GM21619 (cell line): ENCODE results near the gene STXBP5.

Source experiments
- ATAC-seq: cut with Tn5 transposase; IDR thresholded peaks from one replicate; pipeline ENCODE4 v1.9.1; 2021; ENCODE audit not compliant: unreplicated experiment

The STXBP5 gene

DNA sequence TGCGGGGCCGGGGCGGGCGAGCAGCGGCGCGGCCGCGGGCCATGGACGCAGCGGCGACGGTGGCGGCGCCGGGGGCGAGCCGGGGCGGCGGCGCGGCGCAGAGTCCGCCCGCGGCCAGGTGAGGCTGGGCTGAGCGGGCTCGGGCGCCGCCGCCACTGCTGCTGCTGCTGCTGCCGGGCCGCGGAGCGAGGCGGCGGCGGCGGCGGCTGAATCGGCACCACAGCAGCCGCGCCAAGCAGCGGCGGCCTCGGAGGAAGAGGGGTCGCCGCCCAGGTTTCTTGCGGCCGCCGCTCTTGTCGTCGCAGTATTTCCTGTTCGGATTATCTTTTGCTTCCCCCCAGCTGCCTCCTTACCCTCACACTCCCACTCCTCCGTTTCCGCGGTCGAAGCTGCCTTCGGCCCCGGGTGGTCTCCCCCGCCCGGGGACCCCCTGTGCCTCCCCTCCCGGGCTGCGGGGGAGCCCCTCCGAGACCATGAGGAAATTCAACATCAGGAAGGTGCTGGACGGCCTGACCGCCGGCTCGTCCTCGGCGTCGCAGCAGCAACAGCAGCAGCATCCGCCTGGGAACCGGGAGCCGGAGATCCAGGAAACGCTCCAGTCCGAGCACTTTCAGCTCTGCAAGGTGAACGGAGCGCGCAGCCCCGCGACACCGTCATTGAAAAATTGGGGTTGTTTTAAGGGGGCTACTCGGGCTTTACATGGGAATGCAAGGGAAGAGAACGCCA is at the start of gene STXBP5:
Gene STXBP5 (plus strand): TSS at position 358 of the 726 bp plus-strand sequence. CDS start 116 bp downstream, at position 474.
- peak; percentile 23 for ATAC-seq

DNA sequence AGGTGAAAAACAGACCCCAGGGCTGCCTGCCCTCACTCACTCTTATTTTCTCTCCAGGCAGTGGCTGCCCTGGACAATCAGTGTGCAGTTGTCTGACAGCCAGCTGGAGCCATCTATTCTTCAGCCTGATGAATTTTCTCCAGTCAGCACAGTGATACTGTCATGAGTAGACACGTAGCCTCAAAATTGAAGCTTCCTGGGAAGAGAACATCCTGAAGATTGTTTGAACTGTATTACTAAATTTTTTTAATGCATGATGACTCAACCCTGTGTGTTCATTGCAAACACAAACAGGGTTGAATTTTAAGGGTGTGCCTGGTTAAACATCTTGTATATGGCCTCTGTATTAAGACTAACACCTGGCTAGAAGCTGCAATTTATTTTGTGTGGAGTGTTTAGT is 49.8 kb upstream of the STXBP5 start:
- no peak for ATAC-seq

DNA sequence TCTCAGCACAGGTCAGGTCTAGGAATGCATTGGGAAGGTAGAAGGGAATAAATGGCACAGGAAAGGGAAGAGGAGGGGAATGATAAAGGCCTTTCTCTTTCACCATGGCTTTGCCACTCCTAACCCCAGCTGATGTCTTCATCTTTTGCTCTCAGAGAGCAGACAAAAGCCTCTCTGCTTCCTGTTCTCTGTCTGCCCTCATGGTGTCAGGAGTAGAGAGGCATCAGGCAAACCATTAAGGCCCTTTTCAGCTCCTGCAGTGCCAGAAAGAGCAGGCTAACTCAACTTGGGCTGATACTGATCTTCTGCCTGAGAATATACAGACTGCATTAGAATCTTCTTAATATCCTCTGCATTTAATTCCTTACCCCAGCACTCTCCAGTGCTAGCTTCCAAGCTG is 48.0 kb upstream of the STXBP5 start:
- no peak for ATAC-seq

DNA sequence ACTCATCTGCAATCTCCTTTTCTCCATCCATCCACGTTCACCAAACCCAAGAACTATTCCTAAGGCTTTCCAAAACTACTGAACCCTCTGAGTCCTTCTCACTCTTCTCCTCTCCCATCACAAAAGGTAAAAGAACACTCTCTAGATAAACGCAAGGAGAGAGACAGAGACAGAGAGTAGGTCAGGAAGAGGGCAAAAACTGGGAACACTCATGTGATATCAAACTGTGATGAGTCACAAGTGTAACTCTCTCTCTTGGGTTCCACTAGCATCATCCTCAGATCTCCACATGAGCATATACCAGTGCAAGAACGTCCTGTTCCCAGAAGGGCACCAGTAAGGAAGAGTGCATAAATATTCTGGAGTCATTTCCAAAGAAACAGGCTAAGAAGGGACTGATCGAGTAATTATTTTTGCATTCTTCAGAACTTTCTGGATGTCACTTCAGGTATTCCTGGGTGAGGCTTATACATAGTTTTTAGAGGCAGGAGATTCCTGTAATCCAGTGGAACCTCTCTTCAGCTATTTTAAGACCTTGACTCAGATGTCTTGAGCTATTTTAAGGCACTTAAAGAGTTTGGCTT is 47.3 kb upstream of the STXBP5 start:
- ATAC-seq: no peak

DNA sequence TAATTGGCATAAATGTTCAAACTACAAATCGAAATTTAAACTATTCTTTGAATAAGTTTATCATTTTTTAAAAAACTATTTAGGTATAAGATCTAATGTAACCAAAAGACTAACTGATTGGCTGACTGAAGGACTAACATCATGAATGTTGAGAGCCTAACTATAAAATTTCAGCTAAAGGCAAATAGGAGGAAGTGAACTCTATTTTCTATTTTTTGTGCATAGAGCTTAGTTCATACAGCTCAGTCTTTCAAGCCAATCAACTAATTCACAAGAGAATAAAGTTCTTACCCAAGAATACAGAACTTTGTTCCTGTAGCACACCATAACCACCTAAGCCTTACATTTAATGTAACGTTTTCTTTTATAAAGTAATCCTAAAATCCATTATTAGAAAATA is 46.3 kb upstream of the STXBP5 start:
- ATAC-seq: no peak

DNA sequence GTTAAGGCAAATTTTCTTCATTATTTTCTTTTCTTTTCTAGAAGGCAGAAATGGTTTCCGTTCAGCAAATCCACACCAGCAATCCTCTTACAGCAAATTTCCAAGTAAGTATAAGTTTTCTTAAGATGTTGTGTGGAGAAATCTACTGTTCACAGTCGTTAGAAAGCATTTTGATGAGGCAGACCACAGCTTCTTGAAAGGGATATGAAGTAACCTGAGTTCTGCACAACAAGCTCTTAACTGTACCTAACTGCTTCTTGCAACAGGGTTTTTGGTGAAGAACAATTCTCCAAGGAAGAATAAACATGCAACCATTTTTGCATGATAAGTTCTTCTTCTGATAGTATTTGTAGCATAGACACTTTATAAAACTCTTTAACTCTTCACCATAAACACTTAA is 45.3 kb upstream of the STXBP5 start:
- no peak for ATAC-seq

DNA sequence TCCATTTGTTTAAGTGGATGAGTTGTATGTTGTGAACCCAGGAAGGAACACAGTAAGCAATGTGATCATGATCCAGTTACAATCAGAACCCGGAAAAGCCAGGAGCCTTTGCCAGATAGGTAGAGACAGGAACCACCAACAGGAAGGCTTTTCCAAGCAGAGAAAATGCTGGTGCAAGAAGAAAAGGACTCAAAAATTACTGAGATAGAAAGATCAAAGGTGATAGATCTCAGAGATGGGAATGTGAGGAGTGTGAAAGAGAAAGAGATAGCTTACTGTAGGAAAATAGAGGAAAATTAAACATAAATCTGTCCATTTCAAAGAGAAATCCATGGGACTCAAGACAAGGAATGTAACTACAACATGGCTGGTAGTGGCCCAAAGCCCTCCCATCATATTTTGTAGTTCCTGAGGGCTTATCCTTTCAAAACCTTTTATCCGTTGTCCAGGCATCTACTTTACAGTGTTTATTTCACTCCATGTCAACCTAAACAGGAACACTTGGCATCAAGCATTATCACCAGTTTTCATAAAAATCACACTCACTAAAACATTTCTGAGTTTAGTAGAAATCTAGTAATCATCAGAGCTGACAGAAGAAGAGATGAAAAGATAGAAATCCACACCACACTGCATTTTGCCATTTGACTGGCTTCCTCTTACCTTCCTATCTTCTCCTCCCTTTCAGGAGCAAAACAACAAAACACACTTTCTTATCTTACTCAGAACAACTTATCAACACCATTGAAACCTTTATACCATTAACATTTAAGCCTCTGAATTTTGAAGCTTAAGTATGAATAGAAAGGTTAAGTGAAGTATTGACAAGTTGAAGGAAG is 44.5 kb upstream of the STXBP5 start:
- no peak for ATAC-seq

DNA sequence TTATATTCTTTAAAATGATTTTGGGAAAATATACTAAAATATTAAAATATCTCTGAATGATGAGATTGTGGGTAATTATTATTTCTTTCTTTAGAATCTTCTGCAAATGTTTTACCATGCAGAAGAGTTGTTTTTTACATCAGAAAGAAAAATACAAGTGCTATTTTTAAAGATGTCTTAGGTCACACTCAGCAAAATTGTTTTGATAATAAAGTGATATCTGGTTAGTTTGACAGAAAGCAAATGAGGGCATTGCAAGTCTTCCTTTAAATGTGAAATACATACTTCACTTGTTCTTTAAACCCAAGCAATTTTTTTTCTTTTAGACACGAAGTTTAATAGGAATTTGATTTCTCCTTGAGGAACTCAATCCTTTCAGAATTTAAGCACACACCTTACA is 43.6 kb upstream of the STXBP5 start:
- no peak for ATAC-seq

DNA sequence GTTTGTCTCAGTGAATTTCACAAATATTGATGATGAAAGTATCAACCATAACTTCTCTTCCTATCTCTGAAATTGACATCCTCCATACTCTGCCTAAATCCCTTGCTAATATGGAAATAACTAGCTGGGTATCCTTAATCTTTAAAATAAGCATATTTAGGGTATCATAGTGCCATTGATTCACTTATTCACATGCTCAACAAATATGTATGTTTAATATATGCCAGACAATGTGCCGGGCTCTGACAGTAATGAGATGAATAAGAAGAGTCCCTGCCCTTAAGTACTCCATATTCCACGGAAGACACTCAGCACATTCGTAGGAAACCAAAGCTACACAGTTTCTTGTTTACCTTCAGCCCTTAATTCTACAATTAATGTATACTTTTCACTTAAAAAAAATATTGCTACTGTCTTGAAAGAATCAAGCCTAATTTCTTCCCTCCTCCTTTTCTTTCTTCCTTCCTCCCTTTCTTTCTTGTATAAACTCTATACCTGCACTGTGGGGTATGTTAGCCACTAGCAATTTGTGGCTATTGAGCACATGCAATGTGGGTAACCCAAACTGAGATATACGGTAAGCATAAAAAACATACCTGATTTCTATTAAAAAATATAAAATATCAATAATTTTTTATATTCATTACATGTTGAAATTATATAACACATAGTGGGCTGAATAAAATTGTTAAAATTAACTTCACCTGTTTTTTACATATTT is 42.8 kb upstream of the STXBP5 start:
- ATAC-seq: no peak

DNA sequence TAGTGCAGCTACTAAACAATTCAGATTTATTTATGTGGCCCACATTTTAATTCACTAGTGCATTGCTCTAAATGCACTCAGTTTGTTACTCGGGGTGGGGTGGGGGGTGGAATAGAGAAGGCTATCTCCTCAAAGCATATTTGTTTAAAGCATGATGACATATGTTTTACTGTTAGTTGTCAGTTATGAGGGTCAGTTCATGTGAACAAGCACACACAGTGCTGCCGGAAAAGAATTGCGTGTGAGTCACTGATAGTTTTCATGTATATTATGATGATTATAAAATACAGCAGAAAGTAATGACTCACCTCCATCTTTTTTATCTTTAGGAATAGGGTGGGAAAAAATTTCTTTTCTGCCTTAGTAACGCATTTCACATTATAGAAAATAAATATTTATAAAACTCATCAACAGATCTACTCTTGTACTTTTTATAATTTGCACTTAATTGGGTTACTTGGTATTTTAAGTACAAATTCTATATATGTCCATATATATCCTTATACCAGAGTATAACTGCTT is 42.2 kb upstream of the STXBP5 start:
- no peak for ATAC-seq

DNA sequence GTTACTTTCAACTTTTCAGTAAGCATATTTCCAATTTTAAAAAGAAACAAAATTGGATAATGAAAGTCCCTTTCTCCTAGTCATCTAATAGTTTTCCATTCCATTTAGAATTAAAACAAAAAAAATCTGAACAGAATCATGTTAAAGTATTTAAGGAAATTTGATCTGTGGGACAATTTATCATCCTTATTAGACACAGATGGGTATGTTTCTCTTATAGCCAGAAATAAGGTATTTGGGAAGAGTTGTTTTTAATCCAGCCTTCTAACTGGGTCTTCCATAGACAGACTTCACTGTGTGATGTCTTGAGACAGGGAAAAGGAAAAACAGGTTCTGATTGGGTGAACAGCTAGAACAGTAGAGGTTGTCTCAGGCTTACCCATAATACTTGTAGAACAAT is 39.5 kb upstream of the STXBP5 start:
- ATAC-seq: no peak

DNA sequence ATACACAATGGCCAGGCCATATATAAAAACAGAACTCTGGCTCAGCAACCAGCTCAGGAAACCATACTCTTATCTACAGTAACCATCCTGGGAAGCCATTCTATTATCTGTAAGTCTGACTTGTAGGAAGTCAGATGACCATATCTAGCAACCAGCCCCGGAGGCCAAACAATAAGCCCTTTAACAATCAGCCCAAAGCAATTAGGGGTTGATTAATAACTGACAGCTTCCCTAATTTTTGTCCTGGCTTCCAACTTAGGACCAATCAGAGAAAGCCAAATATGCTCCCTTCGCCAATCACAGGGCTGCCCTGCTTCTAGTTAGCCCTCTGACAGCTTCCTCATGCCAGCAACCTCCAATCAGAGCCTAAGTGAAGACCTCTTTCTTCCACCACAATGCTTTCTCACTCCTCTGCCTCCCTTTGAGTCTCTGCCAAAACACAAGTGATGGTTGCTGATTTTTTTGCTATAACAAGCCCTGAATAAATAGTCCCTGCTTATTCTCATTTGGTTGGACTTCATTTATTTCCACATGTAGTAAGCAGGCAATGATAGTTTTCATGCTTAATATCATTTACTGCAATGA is 37.8 kb upstream of the STXBP5 start:
- no peak for ATAC-seq

DNA sequence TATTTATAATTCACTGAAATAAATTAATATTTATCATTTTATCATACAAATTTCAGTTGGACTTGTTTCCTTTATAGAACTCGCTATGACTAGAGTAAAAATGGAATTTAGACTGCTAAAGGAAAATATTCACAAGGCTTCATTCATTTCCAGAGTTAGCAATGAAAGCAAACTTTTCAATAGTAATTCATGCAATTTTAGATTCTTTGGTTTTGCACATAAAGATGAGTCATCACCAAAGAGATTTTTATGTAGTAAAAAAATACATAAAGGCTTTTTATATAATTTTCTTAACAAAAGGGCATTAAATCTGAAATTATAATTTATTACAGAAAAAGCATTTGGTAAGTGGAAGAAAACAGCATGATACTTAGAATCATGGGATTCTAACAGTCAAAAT is 37.2 kb upstream of the STXBP5 start:
- no peak for ATAC-seq

DNA sequence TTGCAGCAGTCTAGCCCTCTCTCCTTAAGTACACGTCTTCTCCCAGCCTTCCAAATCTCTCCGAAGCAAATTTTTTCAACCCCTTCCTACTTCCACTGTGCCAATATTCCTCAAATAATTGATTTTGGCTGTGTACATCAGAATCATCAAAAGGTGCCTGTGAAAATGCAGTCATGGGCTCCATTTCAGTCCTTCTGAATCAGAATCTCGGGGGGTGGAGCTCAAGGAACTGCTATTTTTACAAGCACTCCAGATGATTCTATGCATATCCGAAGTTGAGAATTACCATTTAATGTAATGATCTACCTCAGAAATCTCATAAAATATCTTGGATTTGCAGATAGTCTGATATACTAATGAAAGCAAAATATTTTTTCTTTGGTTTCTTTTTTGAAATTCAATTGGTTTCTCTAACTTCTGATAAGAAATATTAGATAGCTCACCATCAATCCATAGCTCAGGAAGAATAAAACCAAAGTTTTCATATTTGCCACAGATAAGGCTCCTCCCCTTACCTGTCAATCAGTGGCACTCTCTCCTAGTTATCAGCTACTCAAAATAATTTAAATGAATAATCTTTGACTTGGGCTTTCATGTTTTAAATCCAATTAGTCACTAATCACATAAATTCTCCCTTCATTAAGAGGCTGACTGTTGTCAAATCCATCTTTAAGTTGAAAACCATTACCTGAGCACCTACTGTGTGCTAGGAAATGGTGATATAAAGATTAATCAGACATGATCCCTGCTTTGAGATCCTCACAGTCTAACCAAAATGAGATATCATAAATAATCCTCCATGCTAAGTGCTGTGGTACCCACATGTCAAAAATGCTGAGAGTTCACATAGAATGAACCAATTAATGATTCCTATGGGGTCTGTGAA is 36.4 kb upstream of the STXBP5 start:
- no peak for ATAC-seq

DNA sequence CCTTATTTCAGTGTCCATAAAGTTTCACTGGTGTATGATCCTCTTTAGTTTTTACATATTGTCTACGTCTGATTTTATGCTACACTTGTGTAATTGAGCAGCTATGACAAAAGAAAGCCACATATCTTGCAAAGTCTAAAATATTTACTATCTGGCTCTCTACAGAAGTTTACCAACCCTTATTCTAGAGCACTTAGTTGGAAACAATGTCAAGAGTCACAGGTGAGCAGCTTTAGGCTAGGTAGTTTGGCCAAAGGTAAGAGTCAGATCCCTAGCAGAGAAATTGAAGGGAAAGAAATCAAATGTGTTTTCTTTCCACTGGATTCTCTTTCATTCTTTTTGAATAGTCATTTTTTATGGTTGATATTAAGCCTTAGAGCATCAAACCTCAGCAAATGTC is 34.7 kb upstream of the STXBP5 start:
- ATAC-seq: no peak

DNA sequence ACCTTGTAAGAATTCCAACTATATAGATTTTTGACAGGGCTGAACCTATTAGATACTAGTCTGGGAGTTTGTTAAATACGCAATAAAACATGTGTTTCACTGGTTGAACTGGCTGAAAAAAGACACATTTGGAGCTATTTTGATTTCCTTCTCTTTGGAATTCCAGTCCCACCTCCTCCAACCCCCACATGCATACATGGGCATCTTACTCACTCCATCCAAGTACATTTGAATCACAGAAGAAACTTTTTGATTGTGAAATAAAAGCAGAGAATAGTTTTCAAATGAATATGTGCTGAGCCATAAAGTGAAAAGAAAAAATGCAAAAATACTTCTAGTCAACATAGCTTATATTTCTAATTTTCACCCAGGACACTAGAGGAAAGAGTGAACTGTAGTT is 33.9 kb upstream of the STXBP5 start:
- ATAC-seq: no peak

DNA sequence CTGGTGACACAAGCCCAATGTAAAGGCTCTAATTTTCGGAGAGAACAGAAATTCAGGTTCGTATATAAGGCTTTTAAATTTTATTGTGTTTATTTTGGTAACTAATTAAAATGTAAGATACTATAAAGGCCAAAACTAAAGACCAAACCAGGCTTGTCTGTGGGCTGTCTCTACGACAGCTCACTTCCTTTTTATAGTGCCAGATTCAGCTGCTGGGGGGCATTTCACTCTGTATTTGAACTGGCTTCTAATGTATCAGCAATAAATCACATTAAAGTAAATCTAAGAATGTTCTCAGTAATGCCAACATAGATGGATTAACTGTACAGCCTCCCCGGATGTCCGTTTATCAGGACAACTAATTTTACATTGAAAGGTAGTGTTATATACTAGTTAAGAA is 31.1 kb upstream of the STXBP5 start:
- ATAC-seq: no peak

DNA sequence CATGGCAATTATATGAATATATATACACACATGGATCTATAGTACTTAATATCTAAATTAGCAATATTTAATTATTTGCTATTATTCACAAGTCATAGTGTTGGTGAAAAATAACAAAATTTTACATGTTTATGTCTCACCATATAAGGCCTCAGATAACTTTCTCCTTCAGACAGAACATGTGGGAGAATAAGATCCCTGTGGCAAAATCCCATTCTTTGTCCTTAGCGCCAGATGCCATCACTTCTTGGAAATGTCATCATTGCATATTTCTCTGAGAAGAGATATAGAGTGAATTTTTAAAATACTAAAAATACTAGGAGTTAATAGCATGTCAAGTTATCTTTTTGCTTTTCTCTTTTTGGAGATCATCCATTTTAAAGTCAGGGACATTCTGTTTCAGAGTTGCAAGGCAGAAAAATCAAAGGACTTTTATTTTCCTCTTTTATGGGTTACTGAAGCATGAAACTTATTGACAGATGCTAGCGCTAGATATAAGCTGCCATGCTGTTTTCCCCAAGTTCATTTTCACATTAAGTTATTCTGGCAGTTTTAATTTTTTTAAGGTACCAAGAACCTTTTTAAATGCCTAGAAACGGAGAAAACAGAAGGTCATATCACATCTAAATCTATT is 30.4 kb upstream of the STXBP5 start:
- ATAC-seq: no peak

DNA sequence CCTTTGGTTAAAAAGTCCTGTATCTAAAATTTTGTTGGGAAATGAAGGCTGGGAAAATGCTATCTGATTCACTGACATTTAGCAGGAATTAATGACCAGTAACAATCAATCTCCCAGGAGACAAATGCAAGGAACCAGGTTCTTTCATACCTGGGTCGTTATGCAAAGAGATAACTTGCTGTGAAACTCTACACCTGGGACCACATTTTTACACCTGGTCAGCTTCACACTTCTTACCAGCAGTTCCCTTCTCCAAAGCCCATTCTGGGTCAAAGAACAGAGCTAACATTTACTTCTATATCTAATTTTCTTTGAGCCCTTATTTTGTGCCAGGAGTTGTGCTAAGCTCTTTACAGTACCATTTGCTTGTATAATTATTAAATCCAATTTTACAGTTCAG is 27.4 kb upstream of the STXBP5 start:
- no peak for ATAC-seq
